K562 (cell line): ENCODE measurements around the gene HCRTR1. TPM values are rescaled to one million over a fixed set of nuclear protein-coding genes. Genes with fewer than 3 reads are reported as not detected.

Experiments used
- BCOR ChIP-seq: fragments of 450-650 bp; IDR thresholded peaks from 2 replicates; pipeline ENCODE4 v1.6.1; 2016
- DPF2 ChIP-seq: fragments of 450-650 bp; IDR thresholded peaks from 2 replicates; pipeline ENCODE4 v1.6.1; 2016
- E2F3 ChIP-seq: fragments of 250-450 bp; sonication (Bioruptor Pico); IDR thresholded peaks from 2 replicates; pipeline ENCODE4 v1.4.0; 2020; ENCODE audit warnings: mild to moderate bottlenecking
- FOS ChIP-seq: IDR thresholded peaks from 3 replicates; pipeline ENCODE4 v1.6.1; 2011; ENCODE audit not compliant: insufficient read length; ENCODE audit errors: extremely low read depth
- FOXK1 ChIP-seq: sonication (generic); formaldehyde crosslinking; IDR thresholded peaks from 2 replicates; pipeline ENCODE4 v1.8.0; 2022; ENCODE audit warnings: missing genetic modification reagents, mild to moderate bottlenecking, borderline replicate concordance
- HNRNPK ChIP-seq: fragments of 200-400 bp; formaldehyde crosslinking; IDR thresholded peaks from one replicate; pipeline ENCODE4 v1.6.1; 2018; ENCODE audit warnings: mild to moderate bottlenecking, low read depth, low read length; ENCODE audit not compliant: poor library complexity, severe bottlenecking
- HNRNPL ChIP-seq: fragments of 200-400 bp; formaldehyde crosslinking; IDR thresholded peaks from 2 replicates; pipeline ENCODE4 v1.6.1; 2017; ENCODE audit warnings: low read depth, mild to moderate bottlenecking, low read length
- NFE2L1 ChIP-seq: fragments of 450-650 bp; IDR thresholded peaks from 2 replicates; pipeline ENCODE4 v1.6.1; 2016; ENCODE audit warnings: missing genetic modification characterization, low read depth, mild to moderate bottlenecking, missing compliant biosample characterization, moderate library complexity, borderline replicate concordance
- RFX1 ChIP-seq: fragments of 450-650 bp; IDR thresholded peaks from 2 replicates; pipeline ENCODE4 v1.6.1; 2016; ENCODE audit warnings: mild to moderate bottlenecking, moderate library complexity
- SMARCA5 ChIP-seq: fragments of 450-650 bp; IDR thresholded peaks from 2 replicates; pipeline ENCODE4 v1.6.1; 2016
- SRSF3 ChIP-seq: fragments of 200-400 bp; formaldehyde crosslinking; IDR thresholded peaks from 2 replicates; pipeline ENCODE4 v1.6.1; 2016; ENCODE audit warnings: mild to moderate bottlenecking, low read length, moderate library complexity; ENCODE audit not compliant: insufficient read depth
- STAG1 ChIP-seq: sonication (generic); formaldehyde crosslinking; IDR thresholded peaks from 2 replicates; pipeline ENCODE4 v1.5.0; 2020; ENCODE audit warnings: missing genetic modification reagents, borderline replicate concordance
- SUPT5H ChIP-seq: fragments of 450-650 bp; IDR thresholded peaks from 2 replicates; pipeline ENCODE4 v1.6.1; 2016
- ZNF146 ChIP-seq: IDR thresholded peaks from one replicate; pipeline ENCODE4 v1.6.1; 2018; ENCODE audit warnings: missing compliant biosample characterization; ENCODE audit not compliant: unreplicated experiment
- ZNF444 ChIP-seq: fragments of 250-450 bp; sonication (Bioruptor Pico); IDR thresholded peaks from 2 replicates; pipeline ENCODE4 v1.4.0; 2020; ENCODE audit warnings: mild to moderate bottlenecking, moderate library complexity
- polyA plus RNA-seq, 8 experiments: library from polyadenylated mRNA; depleted of rRNA in 4 of 8; stranded (reverse) in 5 of 8; unstranded in 3 of 8; fragments of >200 nt; fragmentation: Nextera tagmentation in 2 of 8; fragmentation: Illumina TruSeq in 1 of 8; extraction: Ambion mirVana in 2 of 8; extraction: Trizol in 1 of 8; gene quantifications; 2 replicates each; pipeline versions ENCODE4 v1.2.1 to v1.2.3, GENCODE V29; 2011 to 2014; ENCODE audit warnings: inconsistent platforms in 1 of 8, missing spikeins in 1 of 8
- total RNA-seq, 7 experiments: library from RNA; depleted of rRNA in 6 of 7; stranded (reverse); fragments of >200 nt in 6 of 7; fragmentation: Illumina TruSeq in 2 of 7; extraction: Trizol in 2 of 7; gene quantifications; 2 replicates each; pipeline versions ENCODE4 v1.2.1 to v1.2.3, GENCODE V29; 2011 to 2021; ENCODE audit warnings: low replicate concordance in 1 of 7
- TF ChIP-seq, protein P1 (sequence below): sonication (generic); IDR thresholded peaks from 2 replicates; pipeline ENCODE4 v1.6.1; 2016
- TF ChIP-seq, protein P2 (sequence below): fragments of 250-450 bp; sonication (Bioruptor Pico); IDR thresholded peaks from 2 replicates; pipeline ENCODE4 v1.5.1; 2021; ENCODE audit warnings: mild to moderate bottlenecking

HCRTR1 gene
- total and polyA plus RNA-seq, 9 of the 15 experiments (the other 6 are each of a cell fraction or from before 2014, with no cell fraction given) = not detected

DNA sequence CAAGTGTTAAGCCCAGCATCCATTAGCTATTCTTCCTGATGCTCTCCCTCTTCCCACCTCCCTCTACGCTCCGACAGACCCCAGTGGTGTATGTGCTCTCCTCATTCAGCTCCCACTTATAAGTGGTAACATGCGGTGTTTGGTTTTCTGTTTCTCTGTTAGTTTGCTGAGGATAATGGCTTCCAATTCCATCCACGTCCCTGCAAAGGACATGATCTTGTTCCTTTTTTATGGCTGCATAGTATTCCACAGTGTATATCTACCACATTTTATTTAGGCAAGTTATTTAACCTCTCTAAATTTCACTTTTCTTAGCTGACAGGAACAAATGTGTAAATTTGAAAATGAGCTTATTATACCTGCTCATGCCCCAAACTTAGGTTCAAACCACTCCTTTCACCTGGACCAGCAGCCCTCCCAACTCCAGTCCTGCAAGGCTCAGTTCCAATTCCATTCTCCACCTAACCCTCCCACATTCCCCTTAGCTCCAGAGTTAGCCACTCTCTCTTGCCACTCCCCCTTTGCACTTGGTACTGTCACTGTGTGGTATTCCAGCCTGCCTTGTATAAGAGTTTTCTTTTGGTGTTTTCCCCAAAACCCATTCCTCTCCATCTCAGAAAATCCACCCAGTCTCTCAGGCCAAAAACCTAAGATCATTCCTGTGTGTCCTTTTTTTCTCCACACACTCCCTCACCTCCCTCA is 28.9 kb downstream of the HCRTR1 start (continued):
- no peak for TF ChIP-seq STAG1 (CRISPR knock-in tag)
- TF ChIP-seq, protein P1, sequence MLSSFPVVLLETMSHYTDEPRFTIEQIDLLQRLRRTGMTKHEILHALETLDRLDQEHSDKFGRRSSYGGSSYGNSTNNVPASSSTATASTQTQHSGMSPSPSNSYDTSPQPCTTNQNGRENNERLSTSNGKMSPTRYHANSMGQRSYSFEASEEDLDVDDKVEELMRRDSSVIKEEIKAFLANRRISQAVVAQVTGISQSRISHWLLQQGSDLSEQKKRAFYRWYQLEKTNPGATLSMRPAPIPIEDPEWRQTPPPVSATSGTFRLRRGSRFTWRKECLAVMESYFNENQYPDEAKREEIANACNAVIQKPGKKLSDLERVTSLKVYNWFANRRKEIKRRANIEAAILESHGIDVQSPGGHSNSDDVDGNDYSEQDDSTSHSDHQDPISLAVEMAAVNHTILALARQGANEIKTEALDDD = no peak
- TF ChIP-seq SMARCA5 = peak; percentile 57
- no peak for TF ChIP-seq SUPT5H
- no peak for TF ChIP-seq E2F3
- no peak for TF ChIP-seq HNRNPL
- no peak for TF ChIP-seq NFE2L1 (tag)
- TF ChIP-seq, protein P2, sequence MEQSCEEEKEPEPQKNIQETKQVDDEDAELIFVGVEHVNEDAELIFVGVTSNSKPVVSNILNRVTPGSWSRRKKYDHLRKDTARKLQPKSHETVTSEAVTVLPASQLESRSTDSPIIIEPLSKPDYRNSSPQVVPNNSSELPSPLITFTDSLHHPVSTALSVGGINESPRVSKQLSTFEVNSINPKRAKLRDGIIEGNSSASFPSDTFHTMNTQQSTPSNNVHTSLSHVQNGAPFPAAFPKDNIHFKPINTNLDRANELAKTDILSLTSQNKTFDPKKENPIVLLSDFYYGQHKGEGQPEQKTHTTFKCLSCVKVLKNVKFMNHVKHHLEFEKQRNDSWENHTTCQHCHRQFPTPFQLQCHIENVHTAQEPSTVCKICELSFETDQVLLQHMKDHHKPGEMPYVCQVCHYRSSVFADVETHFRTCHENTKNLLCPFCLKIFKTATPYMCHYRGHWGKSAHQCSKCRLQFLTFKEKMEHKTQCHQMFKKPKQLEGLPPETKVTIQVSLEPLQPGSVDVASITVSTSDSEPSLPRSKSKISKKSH = no peak
- no peak for TF ChIP-seq FOS
- no peak for TF ChIP-seq FOXK1 (CRISPR knock-in tag)
- TF ChIP-seq BCOR = peak; percentile 73; the same call in 1 of the 2 replicates
- no peak for TF ChIP-seq DPF2
- TF ChIP-seq RFX1 = no peak
- no peak for TF ChIP-seq SRSF3
- TF ChIP-seq HNRNPK = no peak
- peak; percentile 99 for TF ChIP-seq ZNF146 (CRISPR knock-in tag)
- TF ChIP-seq ZNF444 (CRISPR knock-in tag) = no peak
- TF ChIP-seq, all 486 proteins: peak for 4
